Measurements from ENCODE around the gene ATRIP.
"Not testable (repeated sequence)": the region's sequence is repeated elsewhere in the genome, so short reads cannot be mapped to it uniquely, and the experiment has no call there.

Gene ATRIP

GRCh38 chr3:48470286-48470685 lies 23.7 kb downstream of the ATRIP start:
- DNase-seq, result no peak

GRCh38 chr3:48472673-48472922 lies 26.1 kb downstream of the ATRIP start:
- DNase-seq, result no peak

- DNase-seq, result no peak
Measured at GRCh38 chr3:48472923-48473616, 26.5 kb downstream of the ATRIP start.

GRCh38 chr3:48473617-48473952 lies 27.0 kb downstream of the ATRIP start:
- DNase-seq, result no peak

- DNase-seq, result not testable (repeated sequence)
Measured at GRCh38 chr3:48474031-48474430, 27.5 kb downstream of the ATRIP start.

- no peak for DNase-seq
Measured at GRCh38 chr3:48474619-48475018, 28.1 kb downstream of the ATRIP start.

- no peak for DNase-seq
Measured at GRCh38 chr3:48475188-48475587, 28.7 kb downstream of the ATRIP start.

- DNase-seq, result no peak
Measured at GRCh38 chr3:48476426-48477053, 30.0 kb downstream of the ATRIP start.

- DNase-seq, result no peak
Measured at GRCh38 chr3:48477959-48478520, 31.5 kb downstream of the ATRIP start.

GRCh38 chr3:48478626-48479555 lies 32.4 kb downstream of the ATRIP start:
- no peak for DNase-seq

GRCh38 chr3:48480891-48481290 lies 34.4 kb downstream of the ATRIP start:
- not testable (repeated sequence) for DNase-seq

GRCh38 chr3:48482822-48483221 lies 36.3 kb downstream of the ATRIP start:
- not testable (repeated sequence) for DNase-seq

- no peak for DNase-seq
Measured at GRCh38 chr3:48486952-48487351, 40.4 kb downstream of the ATRIP start.

GRCh38 chr3:48492461-48493202 lies 46.1 kb downstream of the ATRIP start:
- no peak for DNase-seq

GRCh38 chr3:48493203-48493501 lies 46.6 kb downstream of the ATRIP start:
- no peak for DNase-seq

GRCh38 chr3:48500656-48501055 lies 54.1 kb downstream of the ATRIP start:
- DNase-seq, result no peak

- no peak for DNase-seq
Measured at GRCh38 chr3:48501196-48501595, 54.7 kb downstream of the ATRIP start.

GRCh38 chr3:48502121-48502520 lies 55.6 kb downstream of the ATRIP start:
- DNase-seq, result no peak

- DNase-seq, result no peak
Measured at GRCh38 chr3:48502728-48503168, 56.2 kb downstream of the ATRIP start.

GRCh38 chr3:48503401-48504050 lies 57.0 kb downstream of the ATRIP start:
- no peak for DNase-seq

GRCh38 chr3:48504051-48504946 lies 57.8 kb downstream of the ATRIP start, which contains the start of gene SHISA5:
SHISA5 (minus strand) TSS chr3:48504174; CDS start chr3:48504094, 80 bp downstream.
- DNase-seq, result no peak
